GM12891 (cell line): ENCODE measurements around the gene TACC2.

Experiments
- PAX5 ChIP-seq: IDR thresholded peaks from 2 replicates; pipeline ENCODE4 v1.6.1; 2011; ENCODE audit warnings: low read length, moderate library complexity, mild to moderate bottlenecking; ENCODE audit not compliant: insufficient read depth, severe bottlenecking
- POLR2A ChIP-seq: IDR thresholded peaks from 2 replicates; pipeline ENCODE4 v1.6.1; 2011; ENCODE audit warnings: low read depth, low read length, control low read depth
- POLR2AphosphoS5 ChIP-seq: IDR thresholded peaks from 2 replicates; pipeline ENCODE4 v1.6.1; 2011; ENCODE audit warnings: low read depth, low read length, control low read depth
- POU2F2 ChIP-seq: IDR thresholded peaks from 2 replicates; pipeline ENCODE4 v1.6.1; 2011; ENCODE audit warnings: low read depth, mild to moderate bottlenecking, control low read depth, low read length, moderate library complexity
- SPI1 ChIP-seq: IDR thresholded peaks from 2 replicates; pipeline ENCODE4 v1.6.1; 2011; ENCODE audit warnings: low read depth, low read length, control low read depth
- TAF1 ChIP-seq: IDR thresholded peaks from 2 replicates; pipeline ENCODE4 v1.6.1; 2011; ENCODE audit warnings: low read depth, low read length, control low read depth

- TF ChIP-seq POLR2AphosphoS5 (no peak), TAF1 (no peak), PAX5 (no peak), POLR2A (no peak), SPI1 (no peak), POU2F2 (no peak)
These were observed 299.3 kb downstream of the TACC2 start for GRCh38 chr10:122288262-122288661.
